ENCODE results near the gene SRGAP2B.
"Not testable (repeated sequence)": the region's sequence is repeated elsewhere in the genome, so short reads cannot be mapped to it uniquely, and the experiment has no call there.

Gene SRGAP2B

GRCh38 chr1:144900841-144901240 lies 194.3 kb downstream of the SRGAP2B start:
- not testable (repeated sequence) for DNase-seq (ENCODE audit: low read depth)

- DNase-seq (ENCODE audit: low read depth) = not testable (repeated sequence)
These were observed 200.5 kb downstream of the SRGAP2B start for GRCh38 chr1:144894454-144895201.

- DNase-seq (ENCODE audit: low read depth) = not testable (repeated sequence)
These were observed 201.3 kb downstream of the SRGAP2B start for GRCh38 chr1:144893710-144894438.

GRCh38 chr1:144893062-144893461 lies 202.1 kb downstream of the SRGAP2B start:
- DNase-seq (ENCODE audit: low read depth) = not testable (repeated sequence)

GRCh38 chr1:144889450-144890115 lies 205.5 kb downstream of the SRGAP2B start:
- not testable (repeated sequence) for DNase-seq (ENCODE audit: low read depth)

GRCh38 chr1:144883022-144883421 lies 212.1 kb downstream of the SRGAP2B start:
- not testable (repeated sequence) for DNase-seq (ENCODE audit: low read depth)

GRCh38 chr1:144882343-144882742 lies 212.8 kb downstream of the SRGAP2B start:
- not testable (repeated sequence) for DNase-seq (ENCODE audit: low read depth)

- not testable (repeated sequence) for DNase-seq (ENCODE audit: low read depth)
These were observed 236.5 kb downstream of the SRGAP2B start for GRCh38 chr1:144858607-144859006.
